Neural cell (in vitro differentiated cells): ENCODE measurements around the gene IFT80. TPM values are rescaled to one million over a fixed set of nuclear protein-coding genes. Genes with fewer than 3 reads are reported as not detected.

Experiments
- H2AFZ ChIP-seq: fragments of 200-600, 300-800 bp; sonication (generic), shearing (Covaris generic); 2 replicates; pipeline ENCODE4 v1.6.0; 2014; ENCODE audit warnings: low read depth, mild to moderate bottlenecking, antibody characterized with exemption, low read length, moderate library complexity
- H3F3A ChIP-seq: fragments of 200-600 bp; shearing (Covaris generic); 2 replicates; pipeline ENCODE4 v1.6.1; 2016; ENCODE audit warnings: mild to moderate bottlenecking, moderate library complexity, mixed read lengths, antibody characterized with exemption, low read length; ENCODE audit not compliant: insufficient read depth, poor library complexity, severe bottlenecking
- H3K27ac ChIP-seq: fragments of 200-600, 300-800 bp; sonication (generic), shearing (Covaris generic); 2 replicates; pipeline ENCODE4 v1.5.1; 2014; ENCODE audit warnings: mild to moderate bottlenecking, low read length, moderate library complexity
- H3K27me3 ChIP-seq: fragments of 300-800, 200-600 bp; sonication (generic), shearing (Covaris generic); 2 replicates; pipeline ENCODE4 v1.6.0; 2014; ENCODE audit warnings: mild to moderate bottlenecking, low read depth, low read length, moderate library complexity; ENCODE audit not compliant: insufficient read depth
- H3K36me3 ChIP-seq: fragments of 300-800, 200-600 bp; sonication (generic), shearing (Covaris generic); 2 replicates; pipeline ENCODE4 v1.5.1; 2014; ENCODE audit warnings: mild to moderate bottlenecking, antibody characterized with exemption, low read length, moderate library complexity; ENCODE audit not compliant: insufficient read depth
- H3K4me2 ChIP-seq: fragments of 300-800, 200-600 bp; sonication (generic), shearing (Covaris generic); 2 replicates; pipeline ENCODE4 v1.6.0; 2014; ENCODE audit warnings: mild to moderate bottlenecking, low read length
- H3K4me3 ChIP-seq: fragments of 300-800, 200-600 bp; sonication (generic), shearing (Covaris generic); 2 replicates; pipeline ENCODE4 v1.5.1; 2014; ENCODE audit warnings: mild to moderate bottlenecking, low read length, moderate library complexity
- H3K79me2 ChIP-seq: fragments of 200-600 bp; shearing (Covaris generic); replicated peaks from 2 replicates; pipeline ENCODE4 v1.6.0; 2014; ENCODE audit warnings: mild to moderate bottlenecking, low read length, moderate library complexity; ENCODE audit not compliant: insufficient read depth
- H3K9ac ChIP-seq: fragments of 300-800, 200-600 bp; sonication (generic), shearing (Covaris generic); 2 replicates; pipeline ENCODE4 v1.6.1; 2016; ENCODE audit warnings: mild to moderate bottlenecking, low read length, mixed read lengths
- H3K9me2 ChIP-seq: fragments of 200-600 bp; shearing (Covaris generic); 2 replicates; pipeline ENCODE4 v1.6.1; 2016; ENCODE audit warnings: mild to moderate bottlenecking, low read length, mixed read lengths; ENCODE audit not compliant: insufficient read depth
- H3K9me3 ChIP-seq: fragments of 200-600, 300-800 bp; sonication (generic), shearing (Covaris generic); 2 replicates; pipeline ENCODE4 v1.6.1; 2016; ENCODE audit warnings: mild to moderate bottlenecking, mixed run types, low read length, moderate library complexity, mixed read lengths
- H4K20me1 ChIP-seq: fragments of 200-600 bp; shearing (Covaris generic); 2 replicates; pipeline ENCODE4 v1.6.1; 2016; ENCODE audit warnings: mild to moderate bottlenecking, mixed run types; ENCODE audit not compliant: insufficient read depth
- EP300 ChIP-seq: fragments of 450-650 bp; conservative IDR thresholded peaks from 2 replicates; pipeline ENCODE4 v1.6.1; 2014; ENCODE audit warnings: antibody characterized with exemption, mild to moderate bottlenecking, moderate library complexity; ENCODE audit not compliant: poor library complexity, severe bottlenecking
- EZH2 ChIP-seq: fragments of 200-600, 300-800 bp; shearing (Covaris generic), sonication (generic); IDR thresholded peaks from 2 replicates; pipeline ENCODE4 v1.6.1; 2014; ENCODE audit warnings: antibody characterized with exemption, low read length, borderline replicate concordance, mild to moderate bottlenecking; ENCODE audit not compliant: insufficient read depth, poor library complexity, severe bottlenecking
- MXI1 ChIP-seq: fragments of 450-650 bp; conservative IDR thresholded peaks from 2 replicates; pipeline ENCODE4 v1.6.1; 2014; ENCODE audit warnings: antibody characterized with exemption, mild to moderate bottlenecking; ENCODE audit not compliant: poor library complexity, severe bottlenecking
- POLR2AphosphoS5 ChIP-seq: IDR thresholded peaks from 2 replicates; pipeline ENCODE4 v1.6.1; 2012
- RAD21 ChIP-seq: fragments of 450-650 bp; conservative IDR thresholded peaks from 2 replicates; pipeline ENCODE4 v1.6.1; 2014; ENCODE audit warnings: antibody characterized with exemption, mild to moderate bottlenecking, moderate library complexity
- SMC3 ChIP-seq: fragments of 450-650 bp; conservative IDR thresholded peaks from 2 replicates; pipeline ENCODE4 v1.6.1; 2014; ENCODE audit warnings: antibody characterized with exemption, mild to moderate bottlenecking, moderate library complexity; ENCODE audit not compliant: poor library complexity
- TAF1 ChIP-seq: IDR thresholded peaks from 2 replicates; pipeline ENCODE4 v1.6.1; 2012; ENCODE audit warnings: low read depth
- polyA plus RNA-seq: library from polyadenylated mRNA; depleted of rRNA; stranded (reverse); fragments of >200 nt; gene quantifications from 2 replicates; pipeline ENCODE4 v1.2.3, GENCODE V29; 2014
- TF ChIP-seq, protein P1 (sequence below): IDR thresholded peaks from 2 replicates; pipeline ENCODE4 v1.6.1; 2012; ENCODE audit warnings: borderline replicate concordance
- TF ChIP-seq, protein P2 (sequence below): fragments of 450-650 bp; IDR thresholded peaks from 2 replicates; pipeline ENCODE4 v1.5.1; 2014; ENCODE audit warnings: antibody characterized with exemption, mild to moderate bottlenecking, moderate library complexity; ENCODE audit not compliant: poor library complexity, severe bottlenecking

Gene IFT80
- polyA plus RNA-seq, 1 donor from 2014 or later = 59.9 TPM

- Histone ChIP-seq H3F3A (no peaks in the 10 kb centered on the region), H3K9ac (peak overlapping the region; percentile 34), H4K20me1 (no peaks in the 10 kb centered on the region), H3K4me3 (peak overlapping the region; percentile 68), H3K9me2 (no peaks in the 10 kb centered on the region), H3K27me3 (peaks cover 21% of the 10 kb centered on the region), H3K4me2 (peak overlapping the region; percentile 38), H3K79me2 (peaks cover 71% of the 10 kb centered on the region), H3K36me3 (no peaks in the 10 kb centered on the region), H2AFZ (no peak overlapping the region), H3K27ac (no peak overlapping the region), H3K9me3 (no peaks in the 10 kb centered on the region)
- TF ChIP-seq SMC3 (no peak), EP300 (no peak), TAF1 (no peak), EZH2 (no peak), POLR2AphosphoS5 (no peak), MXI1 (no peak)
- TF ChIP-seq, protein P1, sequence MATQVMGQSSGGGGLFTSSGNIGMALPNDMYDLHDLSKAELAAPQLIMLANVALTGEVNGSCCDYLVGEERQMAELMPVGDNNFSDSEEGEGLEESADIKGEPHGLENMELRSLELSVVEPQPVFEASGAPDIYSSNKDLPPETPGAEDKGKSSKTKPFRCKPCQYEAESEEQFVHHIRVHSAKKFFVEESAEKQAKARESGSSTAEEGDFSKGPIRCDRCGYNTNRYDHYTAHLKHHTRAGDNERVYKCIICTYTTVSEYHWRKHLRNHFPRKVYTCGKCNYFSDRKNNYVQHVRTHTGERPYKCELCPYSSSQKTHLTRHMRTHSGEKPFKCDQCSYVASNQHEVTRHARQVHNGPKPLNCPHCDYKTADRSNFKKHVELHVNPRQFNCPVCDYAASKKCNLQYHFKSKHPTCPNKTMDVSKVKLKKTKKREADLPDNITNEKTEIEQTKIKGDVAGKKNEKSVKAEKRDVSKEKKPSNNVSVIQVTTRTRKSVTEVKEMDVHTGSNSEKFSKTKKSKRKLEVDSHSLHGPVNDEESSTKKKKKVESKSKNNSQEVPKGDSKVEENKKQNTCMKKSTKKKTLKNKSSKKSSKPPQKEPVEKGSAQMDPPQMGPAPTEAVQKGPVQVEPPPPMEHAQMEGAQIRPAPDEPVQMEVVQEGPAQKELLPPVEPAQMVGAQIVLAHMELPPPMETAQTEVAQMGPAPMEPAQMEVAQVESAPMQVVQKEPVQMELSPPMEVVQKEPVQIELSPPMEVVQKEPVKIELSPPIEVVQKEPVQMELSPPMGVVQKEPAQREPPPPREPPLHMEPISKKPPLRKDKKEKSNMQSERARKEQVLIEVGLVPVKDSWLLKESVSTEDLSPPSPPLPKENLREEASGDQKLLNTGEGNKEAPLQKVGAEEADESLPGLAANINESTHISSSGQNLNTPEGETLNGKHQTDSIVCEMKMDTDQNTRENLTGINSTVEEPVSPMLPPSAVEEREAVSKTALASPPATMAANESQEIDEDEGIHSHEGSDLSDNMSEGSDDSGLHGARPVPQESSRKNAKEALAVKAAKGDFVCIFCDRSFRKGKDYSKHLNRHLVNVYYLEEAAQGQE = no peak
Observed at GRCh38 chr3:160400702-160401150, 1.7 kb upstream of the IFT80 start.

GRCh38 chr3:160400030-160400701 is 1.1 kb upstream of the IFT80 start:
- H2AFZ ChIP-seq = peak overlapping the region; percentile 46

More at GRCh38 chr3:160400030-160400701, 1.1 kb upstream of the IFT80 start:
- H3K79me2 ChIP-seq = peaks cover 65% of the 10 kb centered on the region
- H3K36me3 ChIP-seq = no peaks in the 10 kb centered on the region
- no peaks in the 10 kb centered on the region for H4K20me1 ChIP-seq
- H3K4me3 ChIP-seq = peak overlapping the region; percentile 68
- H3K27ac ChIP-seq = peak overlapping the region; percentile 73
- H3K9me2 ChIP-seq = no peaks in the 10 kb centered on the region
- peak overlapping the region; percentile 38 for H3K4me2 ChIP-seq
- H3K27me3 ChIP-seq = peaks cover 21% of the 10 kb centered on the region
- TF ChIP-seq POLR2AphosphoS5 (no peak), TAF1 (no peak), MXI1 (no peak), EZH2 (no peak), EP300 (no peak), SMC3 (no peak), RAD21 (no peak)
- TF ChIP-seq, protein P1 = no peak
- TF ChIP-seq, protein P2, sequence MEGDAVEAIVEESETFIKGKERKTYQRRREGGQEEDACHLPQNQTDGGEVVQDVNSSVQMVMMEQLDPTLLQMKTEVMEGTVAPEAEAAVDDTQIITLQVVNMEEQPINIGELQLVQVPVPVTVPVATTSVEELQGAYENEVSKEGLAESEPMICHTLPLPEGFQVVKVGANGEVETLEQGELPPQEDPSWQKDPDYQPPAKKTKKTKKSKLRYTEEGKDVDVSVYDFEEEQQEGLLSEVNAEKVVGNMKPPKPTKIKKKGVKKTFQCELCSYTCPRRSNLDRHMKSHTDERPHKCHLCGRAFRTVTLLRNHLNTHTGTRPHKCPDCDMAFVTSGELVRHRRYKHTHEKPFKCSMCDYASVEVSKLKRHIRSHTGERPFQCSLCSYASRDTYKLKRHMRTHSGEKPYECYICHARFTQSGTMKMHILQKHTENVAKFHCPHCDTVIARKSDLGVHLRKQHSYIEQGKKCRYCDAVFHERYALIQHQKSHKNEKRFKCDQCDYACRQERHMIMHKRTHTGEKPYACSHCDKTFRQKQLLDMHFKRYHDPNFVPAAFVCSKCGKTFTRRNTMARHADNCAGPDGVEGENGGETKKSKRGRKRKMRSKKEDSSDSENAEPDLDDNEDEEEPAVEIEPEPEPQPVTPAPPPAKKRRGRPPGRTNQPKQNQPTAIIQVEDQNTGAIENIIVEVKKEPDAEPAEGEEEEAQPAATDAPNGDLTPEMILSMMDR = no peak
- peak overlapping the region; percentile 34 for H3K9ac ChIP-seq
- H3K9me3 ChIP-seq = no peaks in the 10 kb centered on the region
- H3F3A ChIP-seq = no peaks in the 10 kb centered on the region
